ENCODE data around the gene NCR2. TPM values are rescaled to one million over a fixed set of nuclear protein-coding genes. Genes with fewer than 3 reads are reported as not detected.

NCR2 gene
- total and polyA plus RNA-seq, 9 donors: not detected

GRCh38 chr6:41325446-41326066, 9.9 kb upstream of the NCR2 start:
- H3K9me3 ChIP-seq: no peaks in the 10 kb centered on the region
- WGBS, 3 donors: 58 to 67% (median 66%) methylated on average over 4 of the region's 4 CpGs
- no peak for DNase-seq
- H3K27ac ChIP-seq: no peak overlapping the region
- intact Hi-C loops (cut with DNase I): no loop called here
- no peaks in the 10 kb centered on the region for H3K4me1 ChIP-seq (ENCODE audit: insufficient read depth)
- H3K36me3 ChIP-seq: no peaks in the 10 kb centered on the region
- H3K27me3 ChIP-seq: no peaks in the 10 kb centered on the region
- TF ChIP-seq EP300 (IDR thresholded peaks at IDR 0.05) (no peak), CTCF (IDR thresholded peaks at IDR 0.05) (no peak), POLR2A (IDR thresholded peaks at IDR 0.05) (no peak)
- H3K4me3 ChIP-seq: no peak overlapping the region

GRCh38 chr6:41326092-41326491, 9.3 kb upstream of the NCR2 start:
- no peak overlapping the region for H3K4me3 ChIP-seq
- intact Hi-C loops (cut with DNase I): no loop called here
- H3K27ac ChIP-seq: no peak overlapping the region
- DNase-seq: no peak
- 61 to 71% (median 66%) methylated on average over 9 of the region's 9 CpGs for WGBS, 3 donors
- no peaks in the 10 kb centered on the region for H3K9me3 ChIP-seq
- TF ChIP-seq EP300 (IDR thresholded peaks at IDR 0.05) (no peak), POLR2A (IDR thresholded peaks at IDR 0.05) (no peak), CTCF (IDR thresholded peaks at IDR 0.05) (no peak)
- no peaks in the 10 kb centered on the region for H3K27me3 ChIP-seq
- H3K4me1 ChIP-seq (ENCODE audit: insufficient read depth): no peaks in the 10 kb centered on the region
- H3K36me3 ChIP-seq: no peaks in the 10 kb centered on the region

GRCh38 chr6:41327177-41327576, 8.2 kb upstream of the NCR2 start:
- H3K36me3 ChIP-seq: no peaks in the 10 kb centered on the region
- intact Hi-C loops (cut with DNase I): no loop called here
- H3K4me1 ChIP-seq (ENCODE audit: insufficient read depth): no peaks in the 10 kb centered on the region
- no peaks in the 10 kb centered on the region for H3K9me3 ChIP-seq
- DNase-seq: no peak
- H3K4me3 ChIP-seq: no peak overlapping the region
- H3K27ac ChIP-seq: no peak overlapping the region
- WGBS, 3 donors: 83 to 87% (median 85%) methylated on average over 2 of the region's 2 CpGs
- no peak for TF ChIP-seq POLR2A (IDR thresholded peaks at IDR 0.05)
- no peak for TF ChIP-seq EP300 (IDR thresholded peaks at IDR 0.05)
- no peak for TF ChIP-seq CTCF (IDR thresholded peaks at IDR 0.05)
- H3K27me3 ChIP-seq: no peaks in the 10 kb centered on the region

GRCh38 chr6:41331401-41332150, 3.8 kb upstream of the NCR2 start:
- no peaks in the 10 kb centered on the region for H3K27me3 ChIP-seq
- H3K27ac ChIP-seq: no peak overlapping the region
- 86 to 89% (median 89%) methylated on average over 11 of the region's 11 CpGs for WGBS, 3 donors
- H3K36me3 ChIP-seq: no peaks in the 10 kb centered on the region
- TF ChIP-seq EP300 (IDR thresholded peaks at IDR 0.05): no peak
- intact Hi-C loops (cut with DNase I): no loop called here
- no peaks in the 10 kb centered on the region for H3K4me1 ChIP-seq (ENCODE audit: insufficient read depth)
- H3K9me3 ChIP-seq: no peaks in the 10 kb centered on the region
- no peak for DNase-seq
- H3K4me3 ChIP-seq: no peak overlapping the region

- Histone ChIP-seq H3K27me3 (no peaks in the 10 kb centered on the region), H3K4me3 (no peak overlapping the region), H3K36me3 (no peaks in the 10 kb centered on the region), H3K4me1 (ENCODE audit: insufficient read depth) (no peaks in the 10 kb centered on the region), H3K9me3 (no peaks in the 10 kb centered on the region), H3K27ac (no peak overlapping the region)
- WGBS, 3 donors: 40 to 44% (median 41%) methylated on average over 8 of the region's 8 CpGs
- intact Hi-C loops (cut with DNase I): no loop called here
- DNase-seq: no peak
- TF ChIP-seq CTCF (IDR thresholded peaks at IDR 0.05) (no peak), EP300 (IDR thresholded peaks at IDR 0.05) (no peak), POLR2A (IDR thresholded peaks at IDR 0.05) (no peak)
These were observed 3.2 kb upstream of the NCR2 start for GRCh38 chr6:41332241-41332640.

Data from ovary (tissue), 9 donors.